Immature natural killer cell (primary cell): Measurements from ENCODE around the gene CNIH3. TPM values are rescaled to one million over a fixed set of nuclear protein-coding genes. Genes with fewer than 3 reads are reported as not detected.

Source experiments
- DNase-seq, 3 donors: peaks; one replicate each; pipeline ENCODE4 v3.0.0; 2022; ENCODE audit warnings: mixed read lengths in 1 of 3
- H3K27ac Mint-ChIP-seq, 6 donors: one replicate each; pipeline ENCODE4 v1.8.0; 2020; ENCODE audit warnings: mixed read lengths in 6 of 6, mild to moderate bottlenecking in 5 of 6, inconsistent platforms in 4 of 6, moderate library complexity in 3 of 6
- H3K27me3 Mint-ChIP-seq, 3 donors: one replicate each; pipeline ENCODE4 v1.8.0; 2020 to 2021; ENCODE audit warnings: low read depth in 3 of 3, mild to moderate bottlenecking in 3 of 3, mixed read lengths in 3 of 3, moderate library complexity in 3 of 3, inconsistent platforms in 1 of 3
- H3K36me3 Mint-ChIP-seq, 3 donors: one replicate each; pipeline ENCODE4 v1.8.0; 2020; ENCODE audit warnings: mixed read lengths in 3 of 3, inconsistent platforms in 2 of 3, mild to moderate bottlenecking in 2 of 3
- H3K4me1 Mint-ChIP-seq, 2 donors: one replicate each; pipeline ENCODE4 v1.8.0; 2020; ENCODE audit warnings: inconsistent platforms in 2 of 2, mild to moderate bottlenecking in 2 of 2, mixed read lengths in 2 of 2, moderate library complexity in 1 of 2
- H3K4me3 Mint-ChIP-seq, 5 donors: one replicate each; pipeline ENCODE4 v1.8.0; 2020; ENCODE audit warnings: mild to moderate bottlenecking in 5 of 5, mixed read lengths in 5 of 5, inconsistent platforms in 3 of 5, moderate library complexity in 3 of 5
- H3K9me3 Mint-ChIP-seq, 6 donors: one replicate each; pipeline ENCODE4 v1.8.0; 2020; ENCODE audit warnings: mild to moderate bottlenecking in 6 of 6, mixed read lengths in 6 of 6, inconsistent platforms in 4 of 6, moderate library complexity in 3 of 6
- polyA plus RNA-seq, 3 donors: library from polyadenylated mRNA; unstranded; fragments of 300-500 nt; fragmentation: Illumina TruSeq; gene quantifications; one replicate each; pipeline ENCODE4 v1.2.3, GENCODE V29; 2021

The CNIH3 gene
- polyA plus RNA-seq, 3 donors from 2014 or later: 1.3 to 2.0 (median 1.7) TPM

DNA sequence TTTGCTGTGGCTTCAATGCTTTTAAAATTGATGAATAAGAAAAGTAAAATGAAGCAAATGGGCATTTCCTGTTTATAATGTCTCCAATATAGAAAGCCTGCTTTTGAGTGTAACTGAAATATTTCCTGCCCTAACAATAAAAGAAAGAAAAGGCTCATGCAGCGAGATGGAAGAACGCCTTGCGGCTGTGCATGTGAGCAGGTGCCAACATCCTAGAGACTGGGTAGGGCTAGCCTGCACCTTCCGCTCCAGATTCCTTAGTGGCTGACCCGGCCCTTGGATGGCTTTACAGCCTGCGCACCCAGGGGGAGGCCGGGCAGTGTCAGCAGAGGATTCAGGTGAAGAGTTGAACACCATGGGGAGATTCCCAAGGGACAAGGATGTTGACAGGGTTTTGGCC lies 21.8 kb downstream of the CNIH3 start:
- peaks cover 8 to 11% of the 10 kb centered on the region in 2 donors for H3K4me1 Mint-ChIP-seq
- no peak for DNase-seq
- peaks cover 0 to 10% (median 8%) of the 10 kb centered on the region in 3 donors for H3K27me3 Mint-ChIP-seq
- H3K4me3 Mint-ChIP-seq: no peak overlapping the region
- peak overlapping the region in 1 of 6 donors; percentile 76 for H3K27ac Mint-ChIP-seq
- no peaks in the 10 kb centered on the region for H3K9me3 Mint-ChIP-seq
- H3K36me3 Mint-ChIP-seq: no peaks in the 10 kb centered on the region

DNA sequence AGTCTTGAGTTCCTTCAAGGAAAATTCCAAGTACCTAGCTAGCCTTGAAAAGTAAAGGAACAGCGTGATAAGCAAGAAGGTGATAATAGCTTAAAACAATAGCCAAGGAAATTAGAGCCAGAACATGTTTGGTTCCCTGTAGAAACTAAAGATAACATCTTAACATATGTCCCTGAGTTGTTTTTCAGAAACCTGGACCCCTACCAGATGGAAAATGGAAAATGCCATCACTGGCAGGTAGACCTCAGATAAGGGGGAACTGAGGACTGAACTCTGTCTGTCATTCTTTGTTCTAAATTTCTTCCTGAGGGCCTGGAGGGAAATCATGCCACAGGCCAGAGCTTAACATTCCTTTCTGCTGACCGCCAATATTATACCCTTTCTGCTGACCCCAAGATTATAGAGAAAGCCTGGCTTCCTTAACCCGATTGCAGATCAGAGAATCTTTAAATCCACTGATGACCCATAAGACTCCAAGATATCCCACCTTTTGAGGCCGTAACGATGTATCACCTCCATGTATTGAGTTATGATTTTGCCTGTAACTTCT lies 23.4 kb downstream of the CNIH3 start:
- no peak for DNase-seq
- Mint-ChIP-seq H3K36me3 (no peaks in the 10 kb centered on the region), H3K27me3 (peaks cover 0 to 8% (median 7%) of the 10 kb centered on the region in 3 donors), H3K27ac (no peak overlapping the region), H3K4me3 (no peak overlapping the region), H3K4me1 (peaks cover 8 to 11% of the 10 kb centered on the region in 2 donors), H3K9me3 (no peaks in the 10 kb centered on the region)

GRCh38 chr1:224640018-224640417 lies 23.9 kb downstream of the CNIH3 start:
- Mint-ChIP-seq H3K4me1 (peaks cover 8 to 11% of the 10 kb centered on the region in 2 donors), H3K27ac (no peak overlapping the region), H3K9me3 (no peaks in the 10 kb centered on the region), H3K27me3 (peaks cover 0 to 8% (median 7%) of the 10 kb centered on the region in 3 donors), H3K36me3 (no peaks in the 10 kb centered on the region), H3K4me3 (no peak overlapping the region)
- no peak for DNase-seq

DNA sequence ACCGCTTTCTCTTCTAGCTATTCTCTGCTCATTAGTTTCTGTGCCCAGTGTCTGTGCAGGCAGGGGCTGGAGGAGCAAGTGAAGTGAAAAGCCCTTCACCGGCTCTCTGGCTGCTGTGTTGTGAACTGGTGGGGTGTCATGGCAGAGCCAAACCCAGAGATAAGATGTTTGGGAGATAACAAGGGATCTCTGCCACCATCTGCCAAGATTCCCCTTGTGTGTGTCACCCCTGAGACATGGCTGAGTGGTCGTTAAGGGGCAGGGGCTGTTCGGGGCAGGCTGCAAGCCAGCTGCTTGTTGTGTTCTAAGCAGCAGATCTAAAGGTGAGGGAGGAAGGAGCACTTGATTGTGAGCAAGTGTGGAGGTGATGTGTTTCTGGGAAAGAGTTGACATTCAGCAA lies 24.5 kb downstream of the CNIH3 start:
- peaks cover 0 to 8% (median 7%) of the 10 kb centered on the region in 3 donors for H3K27me3 Mint-ChIP-seq
- no peaks in the 10 kb centered on the region for H3K36me3 Mint-ChIP-seq
- H3K4me3 Mint-ChIP-seq: no peak overlapping the region
- H3K27ac Mint-ChIP-seq: peak overlapping the region in 1 of 6 donors; percentile 18
- peaks cover 8 to 11% of the 10 kb centered on the region in 2 donors for H3K4me1 Mint-ChIP-seq
- no peak for DNase-seq
- H3K9me3 Mint-ChIP-seq: no peaks in the 10 kb centered on the region

DNA sequence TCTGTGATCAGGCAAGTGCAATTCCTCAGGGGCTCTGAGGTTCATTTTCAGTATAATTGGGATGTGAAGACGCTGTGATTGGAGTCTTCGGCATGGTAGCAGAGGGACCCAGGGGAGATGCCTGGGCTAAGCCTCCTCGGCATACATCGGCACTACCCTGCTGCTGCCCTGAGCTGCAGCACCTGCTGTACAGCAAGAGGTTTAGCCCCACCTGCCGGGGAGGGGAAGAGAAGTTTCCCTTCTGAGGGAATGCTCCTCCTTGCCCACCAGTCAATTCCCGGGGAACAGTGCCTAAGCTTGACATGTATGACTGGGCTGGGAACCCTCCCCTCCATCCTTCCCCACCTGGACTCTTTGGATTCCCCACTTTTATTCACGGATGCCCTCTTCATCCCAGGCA lies 24.9 kb downstream of the CNIH3 start:
- H3K27ac Mint-ChIP-seq: no peak overlapping the region
- DNase-seq: no peak
- H3K36me3 Mint-ChIP-seq: no peaks in the 10 kb centered on the region
- H3K4me1 Mint-ChIP-seq: peaks cover 8 to 11% of the 10 kb centered on the region in 2 donors
- no peaks in the 10 kb centered on the region for H3K9me3 Mint-ChIP-seq
- H3K27me3 Mint-ChIP-seq: peaks cover 0 to 8% (median 7%) of the 10 kb centered on the region in 3 donors
- H3K4me3 Mint-ChIP-seq: no peak overlapping the region

DNA sequence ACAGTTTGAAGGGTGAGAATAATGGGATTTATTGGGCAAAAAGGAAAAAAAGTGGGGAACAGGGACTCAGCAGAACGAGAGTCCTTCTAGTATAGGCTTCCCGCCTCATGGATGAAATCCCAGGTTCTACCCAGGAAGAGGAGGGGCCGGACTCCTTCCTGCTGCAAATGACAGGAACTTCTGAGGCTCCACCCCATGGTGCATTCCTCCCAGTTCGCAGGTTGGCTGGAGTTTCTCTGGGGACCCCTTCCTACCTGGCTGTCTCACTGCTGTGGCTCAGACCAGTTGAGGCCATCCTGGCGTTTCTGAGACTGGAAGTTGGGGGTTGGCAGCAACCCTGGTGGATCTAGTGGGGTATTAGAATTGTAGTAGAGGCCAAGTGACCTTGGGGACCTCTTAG lies 27.5 kb downstream of the CNIH3 start:
- Mint-ChIP-seq H3K4me1 (no peaks in the 10 kb centered on the region), H3K27ac (no peak overlapping the region), H3K9me3 (no peaks in the 10 kb centered on the region), H3K27me3 (peaks cover 0 to 3% (median 0%) of the 10 kb centered on the region in 3 donors), H3K4me3 (no peak overlapping the region), H3K36me3 (no peaks in the 10 kb centered on the region)
- no peak for DNase-seq

DNA sequence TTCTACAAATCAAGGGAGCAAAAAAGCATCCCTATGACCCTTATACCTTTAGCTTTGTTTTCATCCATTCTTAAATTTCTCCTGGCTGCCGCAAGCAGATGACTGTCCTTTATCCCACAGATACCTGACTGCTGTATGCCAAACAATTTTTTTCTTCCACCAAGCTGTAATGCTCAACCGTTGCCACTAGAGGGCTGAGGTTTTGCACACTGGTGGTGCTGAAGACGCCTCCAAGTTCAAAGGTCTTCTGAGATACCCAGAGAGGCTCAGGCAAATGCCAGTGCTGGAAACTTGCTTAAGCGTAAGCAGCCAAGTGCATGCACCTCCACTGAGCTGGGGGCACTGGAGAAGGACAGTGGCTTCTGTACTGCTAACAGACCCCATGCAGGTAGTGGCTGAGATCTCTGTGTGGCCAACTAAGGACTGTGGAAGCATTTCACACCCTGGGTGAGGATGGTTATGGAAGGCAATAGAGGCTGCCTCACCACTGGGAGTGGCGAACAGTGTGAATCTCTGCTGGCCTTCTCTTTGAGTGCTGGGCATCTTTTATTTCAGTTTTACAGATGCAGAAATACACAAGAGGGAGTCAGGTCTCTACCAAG lies 28.5 kb downstream of the CNIH3 start:
- Mint-ChIP-seq H3K36me3 (no peaks in the 10 kb centered on the region), H3K9me3 (no peaks in the 10 kb centered on the region), H3K4me3 (no peak overlapping the region), H3K4me1 (no peaks in the 10 kb centered on the region), H3K27ac (peak overlapping the region in 1 of 6 donors; percentile 42), H3K27me3 (peaks cover 0 to 3% (median 0%) of the 10 kb centered on the region in 3 donors)
- DNase-seq: peak; percentile 45 to 56 (median 45)

GRCh38 chr1:224647449-224647848 lies 31.3 kb downstream of the CNIH3 start:
- H3K4me3 Mint-ChIP-seq: no peak overlapping the region
- H3K27me3 Mint-ChIP-seq: no peaks in the 10 kb centered on the region
- no peaks in the 10 kb centered on the region for H3K4me1 Mint-ChIP-seq
- H3K27ac Mint-ChIP-seq: no peak overlapping the region
- H3K36me3 Mint-ChIP-seq: no peaks in the 10 kb centered on the region
- H3K9me3 Mint-ChIP-seq: peaks cover 0 to 1% (median 0%) of the 10 kb centered on the region in 6 donors
- DNase-seq: no peak

DNA sequence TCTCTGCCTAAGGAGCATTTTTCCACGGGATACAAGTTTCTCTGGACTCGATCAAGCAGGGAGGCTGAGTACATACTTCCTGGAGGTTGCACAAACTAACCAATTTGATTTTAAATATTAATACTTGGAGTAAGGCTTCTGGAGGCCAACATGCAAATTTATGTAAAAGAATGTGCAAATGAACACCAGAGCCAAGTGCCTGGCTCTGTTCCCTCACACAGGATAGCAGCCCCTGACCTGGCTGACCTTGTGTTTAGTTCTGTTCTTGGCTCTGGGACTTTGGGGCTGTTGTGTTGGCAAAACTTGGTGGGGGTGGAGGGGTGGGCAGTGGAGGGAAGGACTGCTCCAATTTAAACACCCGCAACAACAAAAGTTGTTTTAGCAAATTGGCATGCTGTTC lies 34.2 kb downstream of the CNIH3 start:
- Mint-ChIP-seq H3K4me3 (no peak overlapping the region), H3K27me3 (peaks cover 0 to 6% (median 2%) of the 10 kb centered on the region in 3 donors), H3K4me1 (no peaks in the 10 kb centered on the region), H3K36me3 (no peaks in the 10 kb centered on the region), H3K27ac (no peak overlapping the region), H3K9me3 (peaks cover 0 to 1% (median 0%) of the 10 kb centered on the region in 6 donors)
- DNase-seq: no peak

- no peaks in the 10 kb centered on the region for H3K4me1 Mint-ChIP-seq
- H3K27me3 Mint-ChIP-seq: peaks cover 0 to 8% (median 2%) of the 10 kb centered on the region in 3 donors
- H3K9me3 Mint-ChIP-seq: peaks cover 0 to 1% (median 0%) of the 10 kb centered on the region in 6 donors
- no peak overlapping the region for H3K27ac Mint-ChIP-seq
- no peaks in the 10 kb centered on the region for H3K36me3 Mint-ChIP-seq
- no peak for DNase-seq
- H3K4me3 Mint-ChIP-seq: no peak overlapping the region
Observed at GRCh38 chr1:224651188-224651587, 35.1 kb downstream of the CNIH3 start.

DNA sequence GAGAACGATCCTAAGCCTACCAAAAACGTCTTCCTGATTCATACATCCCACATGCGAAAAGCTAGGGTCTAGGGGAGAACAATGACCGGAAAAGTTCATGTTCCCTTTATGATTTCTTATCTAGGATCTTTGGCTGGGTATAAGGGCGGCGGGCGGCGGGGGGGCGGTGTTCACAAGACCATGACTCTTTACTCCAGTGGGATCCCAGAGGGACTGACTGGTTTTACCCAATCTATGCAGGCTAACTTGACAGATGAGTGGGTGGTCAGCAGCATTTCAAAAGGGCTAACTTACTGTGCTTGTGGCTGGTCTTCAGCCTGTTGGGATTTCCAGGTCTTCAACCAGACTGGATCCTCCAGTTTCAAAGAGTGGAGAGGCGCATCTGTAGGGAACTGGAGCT lies 40.3 kb downstream of the CNIH3 start:
- Mint-ChIP-seq H3K36me3 (no peaks in the 10 kb centered on the region), H3K4me1 (no peaks in the 10 kb centered on the region), H3K27me3 (peaks cover 3 to 8% (median 5%) of the 10 kb centered on the region in 3 donors), H3K27ac (no peak overlapping the region), H3K9me3 (peaks cover 0 to 1% (median 0%) of the 10 kb centered on the region in 6 donors), H3K4me3 (no peak overlapping the region)
- no peak for DNase-seq

DNA sequence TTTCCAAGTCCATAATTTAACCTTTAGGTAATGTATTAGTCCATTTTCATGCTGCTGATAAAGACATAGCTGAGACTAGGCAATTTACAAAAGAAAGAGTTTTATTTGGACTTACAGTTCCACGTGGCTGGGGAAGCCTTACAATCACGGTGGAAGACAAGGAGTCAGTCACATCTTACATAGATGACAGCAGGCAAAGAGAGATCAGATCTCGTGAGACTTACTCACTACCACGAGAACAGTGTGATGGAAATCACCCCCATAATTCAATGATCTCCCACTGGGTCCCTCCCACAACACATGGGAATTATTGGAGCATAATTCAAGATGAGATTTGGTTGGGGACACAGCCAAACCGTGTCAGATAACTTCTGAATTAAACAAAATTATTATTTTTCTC lies 44.0 kb downstream of the CNIH3 start:
- DNase-seq: no peak
- no peak overlapping the region for H3K27ac Mint-ChIP-seq
- H3K9me3 Mint-ChIP-seq: peaks cover 0 to 1% (median 0%) of the 10 kb centered on the region in 6 donors
- H3K4me1 Mint-ChIP-seq: no peaks in the 10 kb centered on the region
- no peak overlapping the region for H3K4me3 Mint-ChIP-seq
- H3K27me3 Mint-ChIP-seq: peaks cover 3 to 9% (median 4%) of the 10 kb centered on the region in 3 donors
- H3K36me3 Mint-ChIP-seq: no peaks in the 10 kb centered on the region

GRCh38 chr1:224662870-224663269 lies 46.8 kb downstream of the CNIH3 start:
- Mint-ChIP-seq H3K4me3 (no peak overlapping the region), H3K27ac (no peak overlapping the region), H3K4me1 (no peaks in the 10 kb centered on the region), H3K36me3 (no peaks in the 10 kb centered on the region), H3K27me3 (peaks cover 0 to 18% (median 3%) of the 10 kb centered on the region in 3 donors), H3K9me3 (peaks cover 0 to 1% (median 0%) of the 10 kb centered on the region in 6 donors)
- no peak for DNase-seq

DNA sequence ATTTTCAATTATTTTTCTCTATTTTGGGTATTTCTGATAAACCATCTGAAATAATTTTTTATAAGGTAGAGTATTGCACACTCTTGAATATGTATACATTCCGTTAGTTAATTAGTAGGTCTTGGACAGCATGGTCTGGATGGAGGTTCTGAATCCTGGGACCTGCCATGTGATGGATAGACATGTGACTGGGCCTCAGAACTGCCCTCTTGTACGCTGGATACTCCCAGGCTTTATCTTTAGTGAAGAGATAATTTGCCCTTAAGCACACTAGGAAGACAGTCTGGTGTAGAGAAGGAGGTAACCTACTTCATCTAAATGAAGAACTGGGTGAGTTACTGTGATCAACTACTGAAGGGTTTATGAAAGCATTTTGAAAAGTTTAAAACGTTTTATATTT lies 48.9 kb downstream of the CNIH3 start:
- Mint-ChIP-seq H3K4me1 (no peaks in the 10 kb centered on the region), H3K27ac (no peak overlapping the region), H3K4me3 (no peak overlapping the region), H3K36me3 (no peaks in the 10 kb centered on the region), H3K27me3 (peaks cover 3 to 17% (median 3%) of the 10 kb centered on the region in 3 donors), H3K9me3 (peaks cover 0 to 1% (median 0%) of the 10 kb centered on the region in 6 donors)
- DNase-seq: no peak

- Mint-ChIP-seq H3K4me3 (no peak overlapping the region), H3K4me1 (no peaks in the 10 kb centered on the region), H3K9me3 (peaks cover 0 to 1% (median 0%) of the 10 kb centered on the region in 6 donors), H3K27ac (no peak overlapping the region), H3K27me3 (peaks cover 3 to 15% (median 4%) of the 10 kb centered on the region in 3 donors), H3K36me3 (no peaks in the 10 kb centered on the region)
- no peak for DNase-seq
Observed at GRCh38 chr1:224666078-224666477, 50.0 kb downstream of the CNIH3 start.
